ENCODE data around the gene CADPS2. TPM values are rescaled to one million over a fixed set of nuclear protein-coding genes. Genes with fewer than 3 reads are reported as not detected.
"Not testable (repeated sequence)": the region's sequence is repeated elsewhere in the genome, so short reads cannot be mapped to it uniquely, and the experiment has no call there.

Gene CADPS2
- total and polyA plus RNA-seq, 7 donors, result 4.7 to 13.0 (median 9.5) TPM

GRCh38 chr7:122847871-122848473 lies 38.3 kb downstream of the CADPS2 start:
- no peak for TF ChIP-seq EP300 (IDR thresholded peaks at IDR 0.05)
- TF ChIP-seq CTCF (IDR thresholded peaks at IDR 0.05), result no peak
- TF ChIP-seq POLR2A (IDR thresholded peaks at IDR 0.05), result no peak
- no peak for TF ChIP-seq POLR2AphosphoS5 (IDR thresholded peaks at IDR 0.05)
- Histone ChIP-seq H3K36me3 (no peaks in the 10 kb centered on the region), H3K4me3 (no peak overlapping the region), H3K27me3 (no peaks in the 10 kb centered on the region), H3K4me1 (no peaks in the 10 kb centered on the region), H3K9me3 (no peaks in the 10 kb centered on the region), H3K27ac (peak overlapping the region in 1 of 4 donors; percentile 51)
- WGBS, 2 donors, result 60 to 90% methylated on average over 3 of the region's 3 CpGs
- no peak for DNase-seq
- intact Hi-C loops (cut with DNase I), result no loop called here

GRCh38 chr7:122846591-122846990 lies 39.7 kb downstream of the CADPS2 start:
- Histone ChIP-seq H3K9me3 (no peaks in the 10 kb centered on the region), H3K36me3 (no peaks in the 10 kb centered on the region), H3K4me3 (no peak overlapping the region), H3K27ac (no peak overlapping the region), H3K4me1 (no peaks in the 10 kb centered on the region), H3K27me3 (no peaks in the 10 kb centered on the region)
- WGBS, 2 donors, result 88 to 90% methylated on average over 2 of the region's 2 CpGs
- DNase-seq, result no peak
- no peak for TF ChIP-seq EP300 (IDR thresholded peaks at IDR 0.05)
- intact Hi-C loops (cut with DNase I), result no loop called here

GRCh38 chr7:122845286-122845685 lies 41.0 kb downstream of the CADPS2 start:
- no peaks in the 10 kb centered on the region for H3K36me3 ChIP-seq
- H3K4me1 ChIP-seq, result no peaks in the 10 kb centered on the region
- TF ChIP-seq CTCF (IDR thresholded peaks at IDR 0.05) (no peak), EP300 (IDR thresholded peaks at IDR 0.05) (no peak), POLR2A (IDR thresholded peaks at IDR 0.05) (no peak), POLR2AphosphoS5 (IDR thresholded peaks at IDR 0.05) (no peak)
- no peaks in the 10 kb centered on the region for H3K27me3 ChIP-seq
- intact Hi-C loops (cut with DNase I), result no loop called here
- DNase-seq, result no peak
- H3K27ac ChIP-seq, result no peak overlapping the region
- 88 to 93% methylated on average over 3 of the region's 3 CpGs for WGBS, 2 donors
- no peak overlapping the region for H3K4me3 ChIP-seq
- no peaks in the 10 kb centered on the region for H3K9me3 ChIP-seq

- H3K36me3 ChIP-seq, result no peaks in the 10 kb centered on the region
- no peaks in the 10 kb centered on the region for H3K4me1 ChIP-seq
- H3K27ac ChIP-seq, result no peak overlapping the region
- H3K4me3 ChIP-seq, result no peak overlapping the region
- H3K9me3 ChIP-seq, result no peaks in the 10 kb centered on the region
- DNase-seq, result no peak
- intact Hi-C loops (cut with DNase I), result no loop called here
- WGBS, 2 donors, result 84 to 89% methylated on average over 3 of the region's 3 CpGs
- TF ChIP-seq POLR2A (IDR thresholded peaks at IDR 0.05) (no peak), POLR2AphosphoS5 (IDR thresholded peaks at IDR 0.05) (no peak), CTCF (IDR thresholded peaks at IDR 0.05) (no peak), EP300 (IDR thresholded peaks at IDR 0.05) (no peak)
- H3K27me3 ChIP-seq, result no peaks in the 10 kb centered on the region
Observed at GRCh38 chr7:122844191-122844988, 41.9 kb downstream of the CADPS2 start.

- H3K9me3 ChIP-seq, result no peaks in the 10 kb centered on the region
- no peak overlapping the region for H3K4me3 ChIP-seq
- no peak for TF ChIP-seq EP300 (IDR thresholded peaks at IDR 0.05)
- no peak for TF ChIP-seq POLR2AphosphoS5 (IDR thresholded peaks at IDR 0.05)
- TF ChIP-seq CTCF (IDR thresholded peaks at IDR 0.05), result no peak
- TF ChIP-seq POLR2A (IDR thresholded peaks at IDR 0.05), result no peak
- WGBS, 2 donors, result 82 to 91% methylated on average over 1 of the region's 1 CpG
- intact Hi-C loops (cut with DNase I), result no loop called here
- no peaks in the 10 kb centered on the region for H3K4me1 ChIP-seq
- DNase-seq, result no peak
- no peaks in the 10 kb centered on the region for H3K27me3 ChIP-seq
- H3K36me3 ChIP-seq, result no peaks in the 10 kb centered on the region
- H3K27ac ChIP-seq, result no peak overlapping the region
Observed at GRCh38 chr7:122842971-122843370, 43.3 kb downstream of the CADPS2 start.

- 86 to 94% methylated on average over 2 of the region's 2 CpGs for WGBS, 2 donors
- H3K27me3 ChIP-seq; H3K9me3 ChIP-seq; H3K4me1 ChIP-seq; H3K4me3 ChIP-seq; DNase-seq; H3K27ac ChIP-seq; H3K36me3 ChIP-seq; intact Hi-C loops (cut with DNase I): not testable (repeated sequence)
Observed at GRCh38 chr7:122836286-122836685, 50.0 kb downstream of the CADPS2 start.

- H3K27me3 ChIP-seq; H3K9me3 ChIP-seq; DNase-seq; intact Hi-C loops (cut with DNase I); H3K27ac ChIP-seq; H3K4me1 ChIP-seq; H3K4me3 ChIP-seq; H3K36me3 ChIP-seq: not testable (repeated sequence)
- WGBS, 2 donors, result 61 to 65% methylated on average over 9 of the region's 9 CpGs
Observed at GRCh38 chr7:122834571-122834942, 51.7 kb downstream of the CADPS2 start.
